Measurements from ENCODE around the gene ZBTB8B. TPM values are rescaled to one million over a fixed set of nuclear protein-coding genes. Genes with fewer than 3 reads are reported as not detected.

Gene ZBTB8B
- total RNA-seq, 1 experiment from 2014 or later, result 1.9 TPM

- Histone ChIP-seq H3T11ph (ENCODE audit: low read length) (no peak overlapping the region), H3K23ac (ENCODE audit: insufficient read length, low read depth, low read length) (no peak overlapping the region), H3K4ac (ENCODE audit: low read depth, low read length) (no peak overlapping the region), H2BK5ac (ENCODE audit: insufficient read length, low read length) (no peak overlapping the region), H2BK20ac (ENCODE audit: low read depth, low read length, poor library complexity, severe bottlenecking) (no peak overlapping the region), H3K79me2 (ENCODE audit: insufficient read depth, low read length) (no peaks in the 10 kb centered on the region), H4K8ac (replicated peaks; ENCODE audit: insufficient read length, low read depth, low read length) (no peak overlapping the region), H3K9me3 (ENCODE audit: control insufficient read depth, low read depth, low read length) (no peaks in the 10 kb centered on the region), H3K23me2 (ENCODE audit: insufficient read length, low read depth, low read length, poor library complexity, severe bottlenecking) (peaks cover 2% of the 10 kb centered on the region), H2BK12ac (ENCODE audit: insufficient read length, low read depth, low read length) (no peak overlapping the region), H2AFZ (ENCODE audit: low read length) (no peak overlapping the region), H3K56ac (ENCODE audit: insufficient read length, low read depth, low read length) (no peak overlapping the region), H3K18ac (ENCODE audit: insufficient read length, low read depth, low read length) (no peak overlapping the region), H2AK5ac (ENCODE audit: insufficient read length, low read length) (no peak overlapping the region), H2BK120ac (ENCODE audit: low read depth, low read length, poor library complexity, severe bottlenecking) (no peak overlapping the region), H3K14ac (ENCODE audit: insufficient read depth, low read length) (no peak overlapping the region), H3K27ac (ENCODE audit: insufficient read length, low read depth, low read length) (no peak overlapping the region), H3K4me2 (ENCODE audit: insufficient read depth, insufficient read length, low read length) (no peak overlapping the region), H3K27me3 (ENCODE audit: insufficient read depth, low read length) (no peaks in the 10 kb centered on the region), H4K5ac (ENCODE audit: insufficient read length, low read depth, low read length) (no peak overlapping the region), H4K91ac (ENCODE audit: insufficient read length, low read depth, low read length) (no peak overlapping the region), H4K20me1 (ENCODE audit: control insufficient read depth, insufficient read depth, insufficient read length) (no peaks in the 10 kb centered on the region), H3K79me1 (ENCODE audit: insufficient read depth, low read depth, low read length, poor library complexity, severe bottlenecking) (no peaks in the 10 kb centered on the region), H3K9ac (ENCODE audit: extremely low read depth, insufficient read length, low read length) (no peak overlapping the region), H2BK15ac (ENCODE audit: low read depth, low read length) (no peak overlapping the region), H3K4me1 (ENCODE audit: insufficient read depth, low read length) (no peaks in the 10 kb centered on the region)
- TF ChIP-seq CTCF (conservative IDR thresholded peaks at IDR 0.05), result no peak
- Mint-ChIP-seq H3K27ac (no peak overlapping the region), H3K4me3 (no peak overlapping the region), H3K36me3 (ENCODE audit: insufficient read depth in 1 of 3, low read depth in 3 of 3) (no peaks in the 10 kb centered on the region; a peak in 2 of 7 replicates), H3K27me3 (ENCODE audit: low read depth) (peaks cover 2% of the 10 kb centered on the region), H3K4me1 (peaks cover 3 to 4% of the 10 kb centered on the region in 2 experiments), H3K9me3 (no peaks in the 10 kb centered on the region)
- WGBS (ENCODE audit: extremely low coverage, insufficient read length, low lambda C conversion rate), result no CpG with 5 or more reads among the region's 11 CpGs
- no peak for DNase-seq
Measured at GRCh38 chr1:32470431-32470830, 5.6 kb downstream of the ZBTB8B start.

Measured in H9 (cell line).